Measurements from ENCODE around the gene TDRD10.
"Not testable (repeated sequence)": the region's sequence is repeated elsewhere in the genome, so short reads cannot be mapped to it uniquely, and the experiment has no call there.

TDRD10 gene

DNA sequence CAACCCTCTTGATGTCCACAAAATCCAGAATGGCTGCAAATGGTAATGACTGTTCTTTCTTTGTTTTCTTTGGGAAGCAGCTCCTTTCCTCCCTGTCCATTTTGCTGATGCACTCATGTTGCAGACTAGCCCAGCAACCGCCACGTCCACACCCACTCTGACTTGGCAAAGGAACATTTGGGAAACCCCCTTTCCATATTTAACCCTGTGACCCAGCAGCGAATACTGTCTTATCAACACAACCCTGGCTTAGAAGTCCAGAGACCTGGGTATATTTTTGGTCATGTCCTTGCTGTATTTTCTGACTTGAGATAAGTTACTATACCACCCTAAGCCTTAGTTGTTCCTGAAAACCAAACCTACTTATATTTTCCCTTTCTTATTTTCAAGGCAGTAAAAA is 18.3 kb downstream of the TDRD10 start:
- no peak for DNase-seq

DNA sequence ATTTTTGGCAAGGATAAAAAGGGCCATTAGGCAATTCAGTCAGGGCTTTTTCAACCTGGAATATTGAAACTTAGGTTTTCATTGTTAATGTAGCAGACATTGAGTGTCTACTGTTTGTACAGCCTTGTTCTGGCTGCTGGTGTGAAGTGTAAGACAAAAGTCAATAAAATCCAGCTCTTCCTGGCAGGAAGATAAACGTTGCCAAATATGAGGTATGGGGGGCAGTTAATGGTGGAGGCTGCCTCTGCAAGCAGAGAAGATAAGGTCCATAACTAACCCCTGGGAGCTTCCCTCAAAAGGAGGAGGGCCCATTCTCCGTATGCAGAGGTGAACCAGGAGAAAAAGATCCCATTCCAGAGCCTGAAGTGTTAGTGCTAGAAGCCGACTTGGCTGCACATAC is 19.7 kb downstream of the TDRD10 start:
- DNase-seq = no peak

DNA sequence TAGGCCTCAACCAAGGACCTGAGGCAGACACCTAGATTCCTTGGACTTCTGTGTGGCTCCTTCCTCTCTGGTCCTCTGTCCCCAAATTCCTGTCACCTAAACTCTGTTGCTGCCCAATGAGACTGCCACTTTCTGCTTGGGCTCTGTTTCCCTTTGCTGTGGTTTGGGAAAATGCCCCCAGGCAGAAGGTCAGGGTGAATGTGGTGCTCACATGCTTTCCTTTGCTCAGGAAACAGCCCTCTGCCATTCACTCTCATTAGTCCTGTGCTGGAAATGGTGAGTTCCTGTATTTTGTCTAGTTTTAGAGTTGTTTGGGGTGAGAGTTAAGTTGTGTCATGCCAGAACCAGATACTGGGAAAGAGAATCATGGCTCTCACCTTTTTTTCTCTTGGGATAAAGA is 22.9 kb downstream of the TDRD10 start:
- DNase-seq = no peak

DNA sequence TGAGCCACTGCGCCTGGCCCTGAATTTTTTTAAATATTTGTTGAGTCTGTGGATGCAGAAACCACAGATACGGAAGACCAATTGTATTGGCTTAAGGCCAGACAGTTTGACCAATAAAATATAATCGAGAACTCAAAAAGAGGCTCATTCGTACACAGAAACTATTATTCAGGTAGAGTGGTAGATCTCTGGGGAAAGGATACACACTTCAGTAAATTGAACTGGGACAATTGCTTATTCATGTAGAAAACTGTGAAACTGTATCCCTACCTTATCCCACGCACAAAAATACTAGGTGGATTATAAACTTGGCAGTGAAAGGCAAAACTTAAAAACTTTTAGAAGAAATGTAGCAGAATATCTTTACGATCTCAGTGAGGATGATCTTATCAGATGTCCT is 25.2 kb downstream of the TDRD10 start:
- DNase-seq = no peak

DNA sequence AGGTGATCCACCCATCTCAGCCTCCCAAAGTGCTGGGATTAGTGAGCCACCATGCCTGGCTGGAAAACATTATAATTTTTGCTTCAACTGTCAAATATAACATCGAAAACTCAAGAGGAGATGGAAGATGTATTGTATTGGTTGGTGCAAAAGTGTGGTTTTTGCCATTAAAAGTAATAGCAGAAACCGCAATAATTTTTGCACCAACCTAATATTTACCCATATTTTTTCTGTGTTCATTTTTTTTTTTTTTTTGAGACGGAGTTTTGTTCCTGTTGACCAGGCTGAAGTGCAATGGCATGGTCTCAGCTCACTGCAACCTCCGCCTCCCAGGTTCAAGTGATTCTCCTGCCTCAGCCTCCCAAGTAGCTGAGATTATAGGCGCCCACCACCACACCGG is 27.3 kb downstream of the TDRD10 start:
- no peak for DNase-seq

DNA sequence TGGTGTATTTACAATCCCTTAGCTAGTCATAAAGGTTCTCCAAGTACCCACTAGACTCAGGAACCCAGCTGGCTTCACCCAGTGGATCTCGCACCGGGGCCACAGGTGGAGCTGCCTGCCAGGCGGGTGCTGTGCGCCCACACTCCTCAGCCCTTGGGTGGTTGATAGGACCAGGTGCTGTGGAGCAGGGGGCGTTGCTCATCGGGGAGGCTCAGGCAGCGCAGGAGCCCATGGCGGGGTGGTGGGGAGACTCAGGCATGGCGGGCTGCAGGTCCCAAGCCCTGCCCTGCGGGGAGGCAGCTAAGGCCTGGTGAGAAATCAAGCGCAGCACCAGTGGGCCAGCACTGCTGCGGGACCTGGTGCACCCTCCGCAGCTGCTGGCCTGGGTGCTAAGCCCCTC is 29.9 kb downstream of the TDRD10 start:
- DNase-seq = not testable (repeated sequence)

DNA sequence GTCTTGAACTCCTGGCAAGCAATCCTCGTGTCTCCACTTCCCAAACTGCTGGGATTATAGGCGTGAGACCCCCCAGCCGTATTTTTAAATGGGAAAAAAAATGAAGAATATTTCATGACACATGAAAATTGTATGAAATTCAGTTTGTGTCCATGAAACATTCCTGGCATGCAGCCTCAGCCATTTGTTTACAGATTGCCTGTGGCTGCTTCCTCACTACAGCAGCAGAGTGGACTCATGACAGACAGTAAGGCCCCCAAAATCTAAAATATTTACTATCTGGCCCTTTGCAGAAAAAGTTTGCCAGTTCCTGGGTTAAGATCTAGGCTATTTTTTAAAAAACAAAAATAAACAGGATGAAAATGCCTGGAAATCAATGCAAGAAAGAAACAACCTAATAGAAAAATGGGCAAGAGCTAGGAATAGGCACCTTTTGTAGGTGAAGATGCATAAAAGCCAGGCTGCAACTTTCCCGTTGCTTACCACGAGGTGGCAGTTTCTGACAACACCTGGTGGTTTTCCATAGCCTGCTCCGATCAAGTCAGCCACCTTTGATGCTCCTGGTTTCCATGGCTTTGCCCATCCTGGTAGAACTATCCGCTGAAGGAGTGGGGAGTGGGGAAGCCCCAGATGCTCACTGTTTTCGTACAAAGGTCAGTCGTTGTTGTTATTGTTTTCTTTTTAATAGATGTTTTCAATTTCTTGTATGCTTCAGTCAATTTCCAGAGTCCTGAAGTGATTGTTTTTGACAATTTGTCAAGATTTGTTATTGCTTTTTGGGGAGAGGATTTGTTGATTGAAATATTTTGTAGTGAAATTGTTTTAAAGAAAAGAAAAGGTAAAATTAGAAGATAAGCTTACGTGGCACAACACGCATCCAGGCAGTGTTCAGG is 32.2 kb downstream of the TDRD10 start:
- no peak for DNase-seq

DNA sequence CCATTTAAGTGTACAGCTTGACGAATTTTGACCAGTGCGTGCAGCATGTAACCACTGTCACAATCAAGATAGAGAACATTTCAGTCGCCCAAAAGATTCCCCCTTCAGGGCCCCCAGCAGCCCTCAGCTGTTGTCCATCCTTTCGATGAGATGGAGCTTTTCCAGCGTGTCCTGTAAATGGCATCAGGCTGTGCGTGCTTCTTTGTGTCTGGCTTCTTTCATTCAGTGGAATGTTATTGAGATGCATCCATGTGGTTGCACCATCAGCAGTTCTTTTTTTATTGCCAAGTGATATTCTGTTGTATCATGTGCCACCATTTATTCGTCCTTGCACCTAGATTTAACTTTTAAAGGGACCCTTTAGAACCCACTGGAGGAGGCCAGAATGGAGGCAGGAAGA is 34.6 kb downstream of the TDRD10 start:
- DNase-seq = no peak

DNA sequence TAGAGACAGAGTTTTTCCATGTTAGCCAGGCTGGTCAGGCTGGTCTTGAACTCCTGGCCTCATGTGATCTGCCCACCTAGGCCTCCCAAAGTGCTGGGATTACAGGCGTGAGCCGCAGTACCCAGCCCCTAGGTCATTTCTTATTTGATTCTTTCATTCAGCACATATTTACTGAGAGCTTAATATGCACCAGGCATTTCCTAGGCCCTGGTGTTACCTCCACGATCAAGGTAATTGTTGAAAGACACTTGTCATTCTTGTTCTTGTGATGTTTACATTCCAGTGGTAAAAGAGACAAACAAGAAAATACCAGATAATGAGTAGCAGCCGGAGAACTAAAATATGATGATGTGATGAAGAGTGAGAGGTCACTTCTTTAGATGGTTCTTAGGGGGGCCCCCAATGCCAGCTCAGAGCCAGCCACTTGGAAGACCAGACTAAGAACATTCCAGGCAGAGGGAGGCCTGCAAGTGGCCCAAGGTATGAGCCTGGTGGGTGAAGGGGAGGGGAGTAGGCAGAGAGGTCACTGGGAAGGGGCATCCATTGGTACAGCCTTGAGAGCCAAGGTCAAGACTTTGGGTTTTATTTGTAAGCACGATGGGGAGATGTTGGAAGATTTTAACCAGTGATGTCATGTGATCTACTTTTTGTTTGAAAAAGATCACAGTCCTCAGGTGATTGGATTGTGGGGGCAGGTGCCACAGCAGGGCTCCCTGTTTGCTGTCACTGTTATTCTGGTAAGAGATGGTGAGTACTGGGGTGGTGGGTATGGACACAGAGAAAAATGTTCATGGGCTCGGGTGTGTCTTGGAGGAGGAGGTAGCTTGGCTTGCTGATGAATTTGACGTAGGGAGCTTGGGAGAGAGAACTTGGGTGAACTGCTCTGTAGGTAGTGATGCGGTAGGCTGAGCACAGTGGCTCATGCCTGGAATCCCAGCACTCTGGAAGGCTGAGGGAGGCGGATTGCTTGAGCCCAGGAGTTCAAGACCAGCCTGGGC is 37.8 kb downstream of the TDRD10 start:
- no peak for DNase-seq

DNA sequence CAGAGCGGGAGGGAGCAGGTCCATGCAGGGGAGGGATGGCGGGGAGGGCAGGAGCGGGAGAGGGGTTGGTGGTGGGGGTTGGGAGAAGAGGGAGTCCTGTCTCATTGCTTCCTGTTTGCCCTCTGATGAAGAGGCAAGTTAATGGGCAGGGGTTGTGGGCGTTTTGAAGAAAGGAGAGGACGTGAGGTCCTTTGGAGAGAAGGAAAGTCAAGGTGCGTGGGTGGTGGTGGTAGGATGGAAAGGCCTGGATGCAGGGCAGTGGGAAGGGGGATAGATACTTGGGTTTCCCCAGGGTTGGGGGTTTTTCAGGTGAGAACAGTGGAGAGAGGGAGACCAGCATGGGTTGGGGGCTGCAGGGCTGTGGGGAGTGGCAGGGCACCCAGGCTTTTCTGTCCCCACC is 39.2 kb downstream of the TDRD10 start:
- DNase-seq = no peak

DNA sequence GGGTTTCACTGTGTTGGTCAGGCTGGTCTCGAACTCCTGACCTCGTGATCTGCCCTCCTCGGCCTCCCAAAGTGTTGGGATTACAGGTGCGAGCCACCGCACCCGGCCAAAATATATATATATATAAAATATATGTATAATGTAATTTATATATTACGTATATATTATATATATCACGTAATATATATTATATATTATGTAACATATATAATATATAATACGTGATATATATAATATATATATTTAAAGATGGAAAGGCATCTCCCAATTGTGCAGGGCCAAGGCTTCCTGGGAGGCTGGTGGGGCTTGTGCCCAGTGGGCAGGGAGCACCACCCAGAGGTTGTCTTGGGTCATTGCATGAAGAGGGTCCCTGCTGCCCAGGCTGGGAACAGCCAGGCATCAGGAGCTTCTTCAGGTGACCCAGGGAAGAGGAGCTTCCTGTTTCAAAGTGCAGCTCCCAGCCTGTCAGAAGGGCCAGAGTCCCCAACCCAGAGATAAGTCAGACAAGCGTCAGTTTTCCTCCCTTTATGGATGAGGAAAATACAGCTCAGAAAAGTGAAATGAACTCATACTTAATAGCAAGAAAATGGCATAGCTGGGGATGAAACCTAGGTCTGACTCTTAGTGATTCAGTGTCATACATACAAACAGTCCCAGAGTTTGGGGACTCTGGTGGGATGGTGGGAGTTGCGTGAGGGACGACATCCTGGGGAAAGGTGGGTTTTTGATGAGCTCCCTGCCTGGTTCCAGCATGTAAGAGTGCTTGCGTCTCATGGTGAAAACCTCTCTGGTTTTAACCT is 44.4 kb downstream of the TDRD10 start:
- no peak for DNase-seq

DNA sequence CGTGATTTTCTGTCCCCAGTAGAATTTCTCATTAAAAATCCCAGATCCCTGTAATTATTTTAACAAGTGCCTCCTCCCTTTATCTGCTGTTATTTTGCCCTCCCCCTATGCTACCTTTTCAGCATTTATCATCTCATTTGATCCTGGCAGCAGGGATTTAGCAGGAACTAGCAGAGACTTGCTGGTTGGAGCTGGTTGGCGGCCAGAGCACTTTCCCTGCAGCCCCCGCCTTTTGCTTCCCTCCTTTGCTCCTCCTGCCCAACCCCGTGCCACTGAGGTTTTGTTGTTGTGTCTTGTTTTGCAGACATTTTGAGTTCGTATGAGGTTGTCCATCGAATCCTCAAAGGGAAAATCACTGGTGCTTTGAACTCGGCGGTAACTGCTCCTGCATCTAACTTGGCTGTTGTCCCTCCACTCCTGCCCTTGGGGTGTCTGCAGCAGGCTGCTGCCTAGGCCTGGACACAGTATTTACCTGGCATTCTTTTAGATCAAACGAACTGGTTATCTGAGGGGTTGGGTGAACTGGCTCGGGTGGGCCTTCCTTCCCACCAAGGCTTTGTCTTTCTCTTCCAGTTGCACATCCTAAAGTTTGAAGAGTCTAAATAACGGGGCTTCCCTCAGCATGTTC is 45.2 kb downstream of the TDRD10 start:
- no peak for DNase-seq

DNA sequence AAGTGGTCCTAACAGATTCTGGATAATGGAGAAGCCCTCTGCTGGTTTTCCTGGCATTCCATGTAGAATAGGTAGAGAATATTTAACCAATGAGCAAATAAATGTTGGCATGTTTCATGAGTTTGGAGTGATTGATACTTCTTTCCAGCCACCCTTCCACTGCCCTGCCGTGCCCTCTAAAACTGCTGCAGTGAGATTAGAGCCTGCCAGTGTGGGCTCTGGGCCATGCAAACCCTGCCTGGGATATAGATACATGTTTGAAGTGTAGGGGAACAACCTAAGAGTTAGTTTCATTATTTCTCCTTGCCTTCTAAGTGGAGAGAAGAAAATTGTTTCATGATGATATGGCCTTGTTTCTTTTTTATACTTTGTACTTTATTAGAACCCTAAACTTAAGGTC is 46.0 kb downstream of the TDRD10 start:
- no peak for DNase-seq

DNA sequence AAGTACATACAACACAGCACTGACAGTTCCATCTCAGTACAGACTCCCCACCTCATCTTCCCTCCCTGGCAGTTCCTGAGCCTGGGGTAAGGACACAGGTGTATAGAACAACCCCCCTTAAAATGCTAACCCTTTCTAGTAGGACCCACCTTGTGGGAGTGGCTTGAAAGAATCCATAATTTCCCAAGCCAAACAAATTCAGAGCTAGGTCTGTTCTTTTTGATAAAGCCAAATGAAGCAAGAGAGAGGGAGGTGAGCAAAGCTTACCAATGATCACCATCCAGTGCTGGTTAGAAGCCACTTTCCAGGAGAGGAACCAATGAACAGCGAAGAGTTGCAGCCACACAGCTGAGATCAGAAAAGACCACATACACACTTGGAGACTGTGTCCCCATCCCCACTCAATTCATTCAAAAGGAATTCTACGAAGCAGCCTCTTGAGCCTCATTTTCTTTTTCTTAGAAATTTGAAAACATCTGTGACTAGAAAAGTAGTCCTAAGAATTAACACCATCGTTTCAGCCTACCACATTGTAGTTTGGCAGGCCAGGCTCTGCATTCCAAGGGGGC is 47.3 kb downstream of the TDRD10 start:
- DNase-seq = no peak

DNA sequence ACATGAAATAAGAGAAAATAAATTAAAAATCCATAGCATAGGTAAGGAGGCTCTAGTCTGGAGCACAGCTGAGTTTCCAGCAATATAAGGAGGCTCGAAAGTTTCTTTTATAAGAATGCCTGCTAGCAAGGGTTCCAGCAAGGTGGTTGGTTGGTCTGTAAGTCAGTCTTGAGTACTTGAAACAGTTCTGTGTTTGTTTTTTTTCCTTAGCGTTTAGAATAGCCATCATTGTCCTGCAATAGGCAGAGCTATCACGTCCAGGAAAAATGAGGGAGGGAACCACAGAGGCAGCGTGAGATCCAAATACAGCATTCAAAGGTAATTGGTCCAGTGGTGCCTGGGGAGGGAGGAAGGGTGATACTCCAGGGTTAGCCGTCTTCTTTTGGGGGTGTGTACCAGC is 48.1 kb downstream of the TDRD10 start:
- no peak for DNase-seq

DNA sequence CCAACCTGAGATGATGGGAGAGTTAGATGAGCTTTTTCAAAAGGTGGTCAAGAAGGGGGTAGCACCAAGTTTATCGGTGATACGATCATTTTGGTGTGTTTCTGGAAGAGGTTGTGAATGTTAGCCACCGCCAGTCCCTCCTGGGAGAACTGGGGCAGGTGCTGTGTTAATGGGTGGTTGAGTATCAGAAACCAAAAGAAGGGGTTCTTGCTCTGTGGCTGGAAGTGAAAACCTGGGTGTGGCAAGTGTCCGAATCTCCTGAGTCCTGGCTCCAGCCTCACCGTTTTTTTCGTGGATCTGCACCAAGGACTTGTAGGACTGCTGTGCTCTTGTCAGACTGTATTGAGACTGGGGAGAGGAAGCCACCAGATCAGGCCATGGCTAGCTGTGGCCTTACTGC is 48.6 kb downstream of the TDRD10 start:
- no peak for DNase-seq

DNA sequence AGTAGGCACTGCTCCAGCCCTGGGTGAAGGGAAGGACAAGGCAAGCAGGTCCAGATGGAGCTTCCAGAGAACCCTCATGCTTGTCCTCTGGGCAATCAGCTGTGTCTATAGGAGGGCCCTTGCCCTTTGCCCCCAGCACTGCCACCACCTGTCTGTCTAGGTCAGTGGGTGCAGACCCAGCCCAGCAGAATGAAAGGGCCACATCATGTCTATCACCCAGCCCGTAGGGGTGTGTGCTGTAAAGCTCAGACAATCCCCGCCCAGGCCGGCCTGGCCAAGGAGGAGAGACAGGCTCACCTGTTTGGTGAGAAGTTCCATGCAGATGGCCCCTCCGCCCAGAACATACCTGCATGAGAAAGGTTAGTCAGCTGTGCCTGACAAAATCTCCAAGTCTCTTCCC is 49.5 kb downstream of the TDRD10 start:
- DNase-seq = no peak

DNA sequence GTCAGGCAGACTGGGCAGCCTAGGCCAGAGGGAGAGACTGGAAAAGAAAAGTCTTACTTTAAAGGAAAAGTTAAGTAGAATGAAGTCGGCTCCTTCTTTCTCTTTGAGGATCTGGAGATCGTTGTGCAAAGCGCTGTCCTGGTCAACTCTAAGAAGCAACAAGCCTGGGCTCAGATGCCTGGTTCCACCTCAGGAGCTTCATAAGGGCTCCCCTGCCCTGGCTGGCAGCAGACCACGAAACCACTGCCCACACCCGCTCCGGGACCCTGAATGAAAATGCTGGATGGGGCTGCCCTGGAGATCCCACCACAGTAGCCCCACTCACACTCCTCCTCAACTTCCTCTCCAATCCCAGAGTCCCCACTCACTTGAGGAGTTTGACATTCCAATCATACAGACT is 50.0 kb downstream of the TDRD10 start:
- DNase-seq = no peak

DNA sequence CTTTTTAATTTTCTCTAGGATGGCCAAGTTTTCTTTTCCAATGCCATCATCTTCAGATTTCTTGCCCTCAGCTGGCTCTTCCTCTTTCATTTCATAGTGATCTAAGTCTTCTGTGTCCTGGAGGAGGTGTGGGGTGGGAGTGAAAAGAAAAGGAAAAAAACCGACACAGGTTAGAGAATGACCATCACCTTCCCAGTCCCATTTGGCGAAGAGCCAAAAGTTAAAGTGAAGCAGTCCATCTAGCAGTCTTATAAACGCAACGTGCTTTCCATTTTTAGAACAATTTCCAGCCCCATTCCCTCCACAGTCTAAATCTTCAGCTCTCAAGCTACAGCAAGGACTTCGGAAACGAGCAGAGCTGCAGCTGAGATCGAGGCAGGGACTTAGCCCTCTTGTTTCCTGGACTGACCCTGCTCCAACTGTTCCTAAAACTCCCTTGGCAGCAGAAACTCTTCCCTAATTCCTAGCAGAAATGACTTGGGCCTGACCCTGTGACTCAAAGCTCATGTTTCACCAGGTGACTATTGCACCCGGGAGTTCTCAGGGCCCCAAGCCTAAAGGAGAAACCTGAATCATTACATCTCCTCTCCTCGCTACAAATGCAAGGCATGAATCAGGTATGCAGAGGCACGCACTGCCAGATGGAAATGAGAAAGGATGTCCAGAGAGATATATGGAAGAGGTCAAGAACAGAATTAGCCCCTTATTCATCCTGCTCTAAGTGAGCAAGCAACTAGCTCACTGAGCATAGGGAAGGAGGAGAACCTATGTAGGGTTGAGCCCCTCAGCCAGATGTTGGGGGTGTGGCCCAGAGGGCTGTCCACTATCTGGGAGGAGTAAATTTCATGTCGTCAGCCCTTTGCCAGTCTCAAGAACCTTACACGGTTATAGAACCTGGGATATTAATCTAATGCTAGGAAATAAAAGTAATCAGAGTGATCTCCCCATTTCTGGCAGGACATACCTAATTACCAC is 51.3 kb downstream of the TDRD10 start:
- DNase-seq = no peak

DNA sequence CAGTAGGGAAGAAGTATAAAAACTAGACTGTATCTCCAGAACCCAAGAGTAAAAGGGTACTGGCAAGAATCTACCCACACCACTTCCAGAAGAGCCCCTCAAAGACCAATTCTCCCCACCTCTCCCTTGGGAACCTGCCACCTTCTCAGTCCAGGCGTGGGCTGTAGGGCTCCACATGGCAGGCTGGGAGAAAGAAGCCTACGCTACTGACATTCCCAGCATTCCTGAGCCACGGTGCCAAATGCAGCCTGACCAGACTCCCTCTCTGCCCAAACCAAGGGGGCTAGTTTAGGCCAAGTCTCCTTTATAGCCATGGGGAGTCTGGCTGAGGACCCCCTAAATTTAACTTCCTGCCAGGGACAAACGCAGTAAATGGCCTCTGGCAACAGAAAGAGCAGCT is 54.4 kb downstream of the TDRD10 start:
- DNase-seq = no peak
